SK-N-MC (cell line): ENCODE data around the gene PRR19.
"Not testable (repeated sequence)": the region's sequence is repeated elsewhere in the genome, so short reads cannot be mapped to it uniquely, and the experiment has no call there.

ENCODE experiments used
- EZH2 ChIP-seq: fragments of 200-600 bp; sonication (generic); IDR thresholded peaks from one replicate; pipeline ENCODE4 v1.6.1; 2017; ENCODE audit warnings: antibody characterized with exemption
- POLR2AphosphoS5 ChIP-seq: IDR thresholded peaks from 2 replicates; pipeline ENCODE4 v1.6.1; 2012; ENCODE audit warnings: mild to moderate bottlenecking, low read depth, low read length, borderline replicate concordance

GRCh38 chr19:42339126-42339860, 37.4 kb downstream of the PRR19 start:
- not testable (repeated sequence) for TF ChIP-seq EZH2, POLR2AphosphoS5
